WTC11 (cell line): ENCODE measurements around the gene SH3TC2. TPM values are rescaled to one million over a fixed set of nuclear protein-coding genes. Genes with fewer than 3 reads are reported as not detected.

Experiments used
- ATAC-seq: fragments of 200-7000 bp; cut with Tn5 transposase; 2 replicates; pipeline ENCODE4 v1.10.0; 2021; ENCODE audit warnings: mild to moderate bottlenecking, moderate library complexity
- CTCF ChIA-PET: fragments of 300-600 bp; sonication (Branson Sonifier 250); formaldehyde crosslinking; loops from one replicate; lab custom pipeline; 2021; ENCODE audit warnings: antibody characterized with exemption; lab: Charles Lee
- POLR2A ChIA-PET: fragments of 350-600 bp; sonication (Branson Sonifier 250); formaldehyde crosslinking; loops from one replicate; lab custom pipeline; 2021; ENCODE audit warnings: antibody characterized with exemption; lab: Charles Lee
- DNase-seq: peaks from one replicate; pipeline ENCODE4 v3.0.0; 2021; ENCODE audit warnings: low spot score
- H3K27ac Mint-ChIP-seq: 2 replicates; pipeline ENCODE4 v1.8.0; 2021; ENCODE audit warnings: mixed read lengths
- H3K27me3 Mint-ChIP-seq: 2 replicates; pipeline ENCODE4 v1.8.0; 2021; ENCODE audit warnings: low read depth, mild to moderate bottlenecking, moderate library complexity, mixed read lengths
- H3K36me3 Mint-ChIP-seq: 2 replicates; pipeline ENCODE4 v1.8.0; 2021; ENCODE audit warnings: mixed read lengths
- H3K4me1 Mint-ChIP-seq: 2 replicates; pipeline ENCODE4 v1.8.0; 2022; ENCODE audit warnings: mixed read lengths
- H3K4me3 Mint-ChIP-seq: 2 replicates; pipeline ENCODE4 v1.8.0; 2021; ENCODE audit warnings: mild to moderate bottlenecking, moderate library complexity, mixed read lengths
- H3K9me3 Mint-ChIP-seq: 2 replicates; pipeline ENCODE4 v1.8.0; 2021; ENCODE audit warnings: mixed read lengths
- ATF3 ChIP-seq: sonication (generic); formaldehyde crosslinking; conservative IDR thresholded peaks from 2 replicates; pipeline ENCODE4 v1.8.1; 2022; ENCODE audit warnings: mild to moderate bottlenecking, missing genetic modification reagents
- CREM ChIP-seq: sonication (generic); formaldehyde crosslinking; IDR thresholded peaks from 2 replicates; pipeline ENCODE4 v1.8.1; 2022; ENCODE audit warnings: mild to moderate bottlenecking, missing genetic modification reagents, moderate library complexity
- GRHL2 ChIP-seq: fragments of 250-450 bp; sonication (Bioruptor Pico); IDR thresholded peaks from 2 replicates; pipeline ENCODE4 v1.8.0; 2022; ENCODE audit warnings: mild to moderate bottlenecking, moderate library complexity; ENCODE audit not compliant: insufficient replicate concordance, severe bottlenecking
- HMGA2 ChIP-seq: fragments of 250-450 bp; sonication (Bioruptor Pico); IDR thresholded peaks from 2 replicates; pipeline ENCODE4 v1.4.0; 2021; ENCODE audit warnings: mild to moderate bottlenecking, moderate library complexity
- HMGXB4 ChIP-seq: sonication (generic); formaldehyde crosslinking; IDR thresholded peaks from 2 replicates; pipeline ENCODE4 v1.8.1; 2023; ENCODE audit warnings: mild to moderate bottlenecking, moderate library complexity, missing genetic modification reagents
- MYBL2 ChIP-seq: sonication (generic); formaldehyde crosslinking; IDR thresholded peaks from 2 replicates; pipeline ENCODE4 v1.8.1; 2023; ENCODE audit warnings: mild to moderate bottlenecking, moderate library complexity, missing genetic modification reagents
- OVOL2 ChIP-seq: fragments of 250-450 bp; sonication (Bioruptor Pico); IDR thresholded peaks from 2 replicates; pipeline ENCODE4 v1.9.0; 2021; ENCODE audit warnings: mild to moderate bottlenecking, borderline replicate concordance
- PREB ChIP-seq: sonication (generic); formaldehyde crosslinking; IDR thresholded peaks from 2 replicates; pipeline ENCODE4 v1.8.1; 2022; ENCODE audit warnings: mild to moderate bottlenecking, missing genetic modification reagents, moderate library complexity, borderline replicate concordance
- RELA ChIP-seq: sonication (generic); formaldehyde crosslinking; IDR thresholded peaks from 2 replicates; pipeline ENCODE4 v1.8.1; 2022; ENCODE audit warnings: missing genetic modification reagents, mild to moderate bottlenecking, borderline replicate concordance
- TEAD1 ChIP-seq: sonication (generic); formaldehyde crosslinking; IDR thresholded peaks from 2 replicates; pipeline ENCODE4 v1.8.0; 2022; ENCODE audit warnings: mild to moderate bottlenecking, missing genetic modification reagents
- ZBTB43 ChIP-seq: sonication (generic); formaldehyde crosslinking; IDR thresholded peaks from 2 replicates; pipeline ENCODE4 v1.8.1; 2023; ENCODE audit warnings: mild to moderate bottlenecking, missing genetic modification reagents
- ZNF232 ChIP-seq: sonication (generic); formaldehyde crosslinking; IDR thresholded peaks from 2 replicates; pipeline ENCODE4 v1.8.0; 2022; ENCODE audit warnings: mild to moderate bottlenecking, missing genetic modification reagents
- ZNF281 ChIP-seq: sonication (generic); formaldehyde crosslinking; IDR thresholded peaks from 2 replicates; pipeline ENCODE4 v1.8.0; 2023; ENCODE audit warnings: mild to moderate bottlenecking, missing genetic modification reagents
- ZNF425 ChIP-seq: fragments of 250-450 bp; sonication (Bioruptor Pico); conservative IDR thresholded peaks from 2 replicates; pipeline ENCODE4 v1.9.0; 2021; ENCODE audit warnings: mild to moderate bottlenecking
- ZNF671 ChIP-seq: fragments of 250-450 bp; sonication (Bioruptor Pico); IDR thresholded peaks from 2 replicates; pipeline ENCODE4 v1.8.0; 2021; ENCODE audit warnings: mild to moderate bottlenecking
- total RNA-seq: library from RNA; stranded (reverse); gene quantifications from 3 replicates; pipeline ENCODE4 v1.2.3, GENCODE V29; 2021
- TF ChIP-seq, protein P1 (sequence below): sonication (generic); formaldehyde crosslinking; IDR thresholded peaks from 2 replicates; pipeline ENCODE4 v1.8.1; 2022; ENCODE audit warnings: low read depth, missing genetic modification reagents, borderline replicate concordance
- TF ChIP-seq, protein P2 (sequence below): fragments of 250-450 bp; sonication (Bioruptor Pico); IDR thresholded peaks from 2 replicates; pipeline ENCODE4 v2.1.2; 2022; ENCODE audit warnings: mild to moderate bottlenecking, moderate library complexity

SH3TC2 gene
- total RNA-seq, 1 experiment from 2014 or later: 0.61 TPM

DNA sequence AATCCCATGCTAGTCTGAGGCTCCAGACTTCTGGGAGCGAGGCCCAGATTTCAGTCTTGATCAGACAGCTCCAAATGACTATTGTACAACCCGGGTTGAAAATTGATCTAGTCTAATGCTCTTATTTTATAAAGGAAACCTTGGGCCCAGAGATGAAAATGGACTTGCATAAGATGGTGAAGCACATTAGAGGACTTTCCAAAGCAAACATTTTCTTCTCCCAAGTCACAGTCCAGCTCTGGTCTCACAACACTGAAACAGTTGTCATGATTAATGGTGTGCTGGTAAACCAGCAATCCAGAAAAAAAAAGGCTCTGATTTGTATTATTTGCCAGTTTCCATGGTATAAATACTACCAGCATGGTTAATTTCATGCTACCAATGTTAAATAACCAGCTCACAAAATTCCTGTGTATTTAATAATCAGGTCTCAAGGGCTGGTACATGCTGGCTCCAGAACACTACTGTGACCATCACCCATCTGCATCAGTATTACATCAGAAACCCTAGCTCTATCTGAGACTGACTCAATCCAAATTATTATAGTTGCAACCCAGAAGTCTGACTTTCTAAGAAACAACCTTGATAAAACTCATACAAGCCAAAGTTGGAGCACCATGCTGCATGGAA, 45.9 kb upstream of the SH3TC2 start:
- ChIA-PET POLR2A (no interaction called here), CTCF (interaction anchor here (0.7 to 0.8 kb wide), 2 partner anchors 18 to 20 kb away, joined by 3 read pairs; no protein-coding TSS in a partner anchor)
- TF ChIP-seq ZNF671 (CRISPR knock-in tag): no peak
- TF ChIP-seq PREB (CRISPR knock-in tag): no peak
- no peak for TF ChIP-seq MYBL2 (CRISPR knock-in tag)
- no peak for TF ChIP-seq GRHL2 (CRISPR knock-in tag)
- no peak for TF ChIP-seq ATF3
- TF ChIP-seq RELA (CRISPR knock-in tag): no peak
- TF ChIP-seq, protein P1, sequence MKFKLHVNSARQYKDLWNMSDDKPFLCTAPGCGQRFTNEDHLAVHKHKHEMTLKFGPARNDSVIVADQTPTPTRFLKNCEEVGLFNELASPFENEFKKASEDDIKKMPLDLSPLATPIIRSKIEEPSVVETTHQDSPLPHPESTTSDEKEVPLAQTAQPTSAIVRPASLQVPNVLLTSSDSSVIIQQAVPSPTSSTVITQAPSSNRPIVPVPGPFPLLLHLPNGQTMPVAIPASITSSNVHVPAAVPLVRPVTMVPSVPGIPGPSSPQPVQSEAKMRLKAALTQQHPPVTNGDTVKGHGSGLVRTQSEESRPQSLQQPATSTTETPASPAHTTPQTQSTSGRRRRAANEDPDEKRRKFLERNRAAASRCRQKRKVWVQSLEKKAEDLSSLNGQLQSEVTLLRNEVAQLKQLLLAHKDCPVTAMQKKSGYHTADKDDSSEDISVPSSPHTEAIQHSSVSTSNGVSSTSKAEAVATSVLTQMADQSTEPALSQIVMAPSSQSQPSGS (CRISPR knock-in tag): no peak
- no peak for TF ChIP-seq ZNF425 (CRISPR knock-in tag)
- no peak for TF ChIP-seq OVOL2 (CRISPR knock-in tag)
- no peak for TF ChIP-seq TEAD1
- TF ChIP-seq ZNF281 (CRISPR knock-in tag): no peak
- no peak for TF ChIP-seq ZNF232 (CRISPR knock-in tag)
- no peak for TF ChIP-seq ZBTB43 (CRISPR knock-in tag)
- ATAC-seq (no peak), DNase-seq (no peak)
- Mint-ChIP-seq H3K4me3 (no peak overlapping the region), H3K27ac (no peak overlapping the region), H3K36me3 (no peaks in the 10 kb centered on the region), H3K4me1 (no peaks in the 10 kb centered on the region), H3K27me3 (no peaks in the 10 kb centered on the region), H3K9me3 (no peaks in the 10 kb centered on the region)

GRCh38 chr5:149100331-149100730, 37.5 kb upstream of the SH3TC2 start:
- TF ChIP-seq HMGXB4 (CRISPR knock-in tag) (no peak), ZNF232 (CRISPR knock-in tag) (no peak), HMGA2 (CRISPR knock-in tag) (no peak), CREM (CRISPR knock-in tag) (no peak), TEAD1 (no peak)
- TF ChIP-seq, protein P2, sequence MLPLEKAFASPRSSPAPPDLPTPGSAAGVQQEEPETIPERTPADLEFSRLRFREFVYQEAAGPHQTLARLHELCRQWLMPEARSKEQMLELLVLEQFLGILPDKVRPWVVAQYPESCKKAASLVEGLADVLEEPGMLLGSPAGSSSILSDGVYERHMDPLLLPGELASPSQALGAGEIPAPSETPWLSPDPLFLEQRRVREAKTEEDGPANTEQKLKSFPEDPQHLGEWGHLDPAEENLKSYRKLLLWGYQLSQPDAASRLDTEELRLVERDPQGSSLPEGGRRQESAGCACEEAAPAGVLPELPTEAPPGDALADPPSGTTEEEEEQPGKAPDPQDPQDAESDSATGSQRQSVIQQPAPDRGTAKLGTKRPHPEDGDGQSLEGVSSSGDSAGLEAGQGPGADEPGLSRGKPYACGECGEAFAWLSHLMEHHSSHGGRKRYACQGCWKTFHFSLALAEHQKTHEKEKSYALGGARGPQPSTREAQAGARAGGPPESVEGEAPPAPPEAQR: no peak
- ATAC-seq (no peak), DNase-seq (no peak)
- H3K27ac Mint-ChIP-seq: no peak overlapping the region
- no peaks in the 10 kb centered on the region for H3K4me1 Mint-ChIP-seq
- CTCF ChIA-PET: no interaction called here
- POLR2A ChIA-PET: no interaction called here
- peaks cover 3% of the 10 kb centered on the region for H3K36me3 Mint-ChIP-seq
- peaks cover 45% of the 10 kb centered on the region for H3K9me3 Mint-ChIP-seq
- peaks cover 13% of the 10 kb centered on the region; the same call in 1 of the 2 replicates for H3K27me3 Mint-ChIP-seq
- H3K4me3 Mint-ChIP-seq: no peak overlapping the region
